ENCODE results near the gene MAPK1IP1L. TPM values are rescaled to one million over a fixed set of nuclear protein-coding genes. Genes with fewer than 3 reads are reported as not detected.

Gene MAPK1IP1L
- total and polyA plus RNA-seq, 2 of the 8 experiments (the other 6 are each of a cell fraction or from before 2014, with no cell fraction given) = 111 to 228 TPM

GRCh38 chr14:55103005-55103640 lies 51.7 kb downstream of the MAPK1IP1L start:
- Histone ChIP-seq H3K4ac (replicated peaks; ENCODE audit: insufficient read length, low read depth, low read length) (peak overlapping the region; percentile 50), H4K8ac (ENCODE audit: extremely low read depth, insufficient read depth, low read length) (0 out of 2 replicates have a peak overlapping the region, but pooled peaks have one; percentile 58), H4K91ac (replicated peaks; ENCODE audit: insufficient read length, low read length) (peak overlapping the region; percentile 67), H3K4me2 (ENCODE audit: insufficient read depth in 1 of 2, low read depth in 2 of 2, low read length in 2 of 2) (peak overlapping the region; percentile 25 to 59), H2AFZ (ENCODE audit: low read length) (peak overlapping the region; percentile 93), H3K9ac (replicated peaks in 1 of 4; ENCODE audit: extremely low read depth in 1 of 4, low read depth in 3 of 4, low read length in 3 of 4) (no peak overlapping the region; a peak in 1 of 7 replicates), H3K18ac (ENCODE audit: extremely low read depth, low read length) (peak overlapping the region; percentile 86), H4K20me1 (replicated peaks in 1 of 2; ENCODE audit: control insufficient read depth in 1 of 2, insufficient read depth in 2 of 2, low read length in 2 of 2) (no peaks in the 10 kb centered on the region), H4K5ac (ENCODE audit: insufficient read length, low read depth, low read length) (peak overlapping the region; percentile 46), H3K23ac (ENCODE audit: insufficient read length) (no peak overlapping the region), H3K23me2 (ENCODE audit: low read depth, low read length) (no peaks in the 10 kb centered on the region), H3K56ac (replicated peaks; ENCODE audit: insufficient read length, low read depth, low read length) (no peak overlapping the region), H3K36me3 (ENCODE audit: control insufficient read depth in 2 of 4, insufficient read depth in 4 of 4, low read length in 3 of 4) (no peaks in the 10 kb centered on the region), H2BK5ac (ENCODE audit: low read depth, low read length) (peak overlapping the region; percentile 14), H3K9me3 (ENCODE audit: insufficient read depth in 2 of 2, low read depth in 1 of 2, low read length in 1 of 2) (no peaks in the 10 kb centered on the region), H2BK15ac (ENCODE audit: low read length) (no peak overlapping the region), H3K14ac (ENCODE audit: insufficient read length) (no peak overlapping the region), H3K27me3 (replicated peaks in 1 of 4; ENCODE audit: control insufficient read depth in 3 of 4, extremely low read depth in 1 of 4, insufficient read depth in 3 of 4, low read length in 3 of 4) (no peaks in the 10 kb centered on the region), H3K4me3 (ENCODE audit: extremely low read depth in 1 of 4, insufficient read depth in 2 of 4, low read depth in 3 of 4, low read length in 4 of 4) (peak overlapping the region in 1 of 4 experiments; percentile 34; a peak in 2 of 8 replicates), H3K79me1 (ENCODE audit: low read depth, low read length) (no peaks in the 10 kb centered on the region), H3K79me2 (ENCODE audit: control insufficient read depth in 1 of 2, insufficient read depth in 2 of 2, low read length in 2 of 2) (no peaks in the 10 kb centered on the region), H2BK12ac (ENCODE audit: low read depth, low read length) (peak overlapping the region; percentile 69), H3K4me1 (replicated peaks in 1 of 4; ENCODE audit: control insufficient read depth in 3 of 4, insufficient read depth in 4 of 4, low read length in 3 of 4) (peaks cover 11 to 27% (median 16%) of the 10 kb centered on the region in 4 experiments; a peak in 6 of 7 replicates), H3K27ac (ENCODE audit: low read depth, low read length) (peak overlapping the region; percentile 42; the same call in 1 of the 2 replicates), H2BK120ac (replicated peaks; ENCODE audit: low read depth, low read length) (peak overlapping the region; percentile 48), H2AK5ac (ENCODE audit: low read depth, low read length) (no peak overlapping the region), H2BK20ac (ENCODE audit: low read length) (peak overlapping the region; percentile 76)
- WGBS, 2 experiments (ENCODE audit: extremely low coverage in 1 of 2, insufficient coverage in 1 of 2, insufficient read length in 1 of 2, insufficient replicate concordance in 2 of 2, low coverage in 1 of 2, low lambda C conversion rate in 2 of 2, missing lambda C conversion rate in 1 of 2) = 15% methylated on average over 13 of the region's 13 CpGs; no CpG with 5 or more reads in 1 of the 2 experiments
- DNase-seq (ENCODE audit: low read depth in 1 of 2, low spot score in 2 of 2) (peak; percentile 59 to 81), FAIRE-seq (no peak)
- POLR2A ChIA-PET (ENCODE audit: partially characterized antibody) = interaction anchor here (0.5 to 2.6 kb wide), 19 partner anchors 9 to 308 kb away, joined by 3 to 15 read pairs (median 4); partner anchors contain the start of genes ATG14, LGALS3, MAPK1IP1L and SOCS4
- CTCF ChIA-PET (ENCODE audit: partially characterized antibody) = interaction anchor here (0.7 to 5.1 kb wide), 9 partner anchors 14 to 57 kb away, joined by 3 to 29 read pairs (median 4); partner anchors contain the start of genes LGALS3 and MAPK1IP1L
- TF ChIP-seq POLR2AphosphoS5 (IDR thresholded peaks at IDR 0.05; ENCODE audit: low read depth, low read length) (peak; percentile 43; the same call in 1 of the 2 replicates), NRF1 (IDR thresholded peaks at IDR 0.05; ENCODE audit: low read depth, low read length) (no peak), TAF1 (IDR thresholded peaks at IDR 0.05; ENCODE audit: low read depth, low read length) (peak; percentile 40; the same call in 1 of the 2 replicates), RBBP5 (IDR thresholded peaks at IDR 0.05; ENCODE audit: borderline replicate concordance, low read depth, low read length) (peak; percentile 46; the same call in 1 of the 2 replicates), JUN (IDR thresholded peaks at IDR 0.05; ENCODE audit: low read depth, low read length) (0 out of 2 replicates have a peak, but pooled peaks have one; percentile 34), POLR2A (IDR thresholded peaks at IDR 0.05; ENCODE audit: control extremely low read depth in 1 of 2, low read depth in 2 of 2, low read length in 2 of 2) (peak in 1 of 2 experiments; percentile 57; a peak in 2 of 3 replicates), TCF12 (IDR thresholded peaks at IDR 0.05; ENCODE audit: low read depth, low read length) (0 out of 2 replicates have a peak, but pooled peaks have one; percentile 47), FOSL1 (IDR thresholded peaks at IDR 0.05; ENCODE audit: insufficient read depth, low read depth, low read length) (no peak), SP4 (IDR thresholded peaks at IDR 0.05; ENCODE audit: low read length) (no peak), JUND (IDR thresholded peaks at IDR 0.05; ENCODE audit: low read length) (peak; percentile 77; the same call in 1 of the 2 replicates), SP1 (IDR thresholded peaks at IDR 0.05; ENCODE audit: low read depth, low read length) (peak; percentile 65; the same call in 1 of the 2 replicates), ZNF274 (IDR thresholded peaks at IDR 0.05; ENCODE audit: borderline replicate concordance, extremely low read depth, low read length) (no peak), TAF7 (optimal IDR thresholded peaks at IDR 0.05; ENCODE audit: borderline replicate concordance, low read depth, low read length) (peak; percentile 23)

All from H1 (cell line).